H9 (cell line): ENCODE data around the gene KAT6B. TPM values are rescaled to one million over a fixed set of nuclear protein-coding genes. Genes with fewer than 3 reads are reported as not detected.

Experiments used
- DNase-seq: peaks from one replicate; pipeline ENCODE4 v3.0.0-alpha.2; 2017
- H2AFZ ChIP-seq: one replicate; pipeline ENCODE4 v1.6.1; 2013; ENCODE audit warnings: mild to moderate bottlenecking, low read length, control low read depth, moderate library complexity
- H2AK5ac ChIP-seq: 2 replicates; pipeline ENCODE4 v1.6.1; 2013; ENCODE audit warnings: low read length, control low read depth, mixed read lengths; ENCODE audit not compliant: insufficient read length
- H2BK120ac ChIP-seq: one replicate; pipeline ENCODE4 v1.6.1; 2013; ENCODE audit warnings: low read depth, mild to moderate bottlenecking, low read length, control low read depth, inconsistent platforms; ENCODE audit not compliant: poor library complexity, severe bottlenecking
- H2BK12ac ChIP-seq: 2 replicates; pipeline ENCODE4 v1.6.1; 2013; ENCODE audit warnings: low read length, control low read depth, mixed read lengths, low read depth; ENCODE audit not compliant: insufficient read length
- H2BK15ac ChIP-seq: 2 replicates; pipeline ENCODE4 v1.6.1; 2013; ENCODE audit warnings: low read depth, low read length, control low read depth
- H2BK20ac ChIP-seq: one replicate; pipeline ENCODE4 v1.6.1; 2013; ENCODE audit warnings: low read depth, mild to moderate bottlenecking, low read length, control low read depth, inconsistent platforms; ENCODE audit not compliant: poor library complexity, severe bottlenecking
- H2BK5ac ChIP-seq: 2 replicates; pipeline ENCODE4 v1.6.1; 2013; ENCODE audit warnings: low read length, control low read depth, mixed read lengths; ENCODE audit not compliant: insufficient read length
- H3K14ac ChIP-seq: 2 replicates; pipeline ENCODE4 v1.6.1; 2013; ENCODE audit warnings: low read length, control low read depth; ENCODE audit not compliant: insufficient read depth
- H3K18ac ChIP-seq: 2 replicates; pipeline ENCODE4 v1.6.1; 2013; ENCODE audit warnings: low read depth, mild to moderate bottlenecking, mixed read lengths, low read length, control low read depth; ENCODE audit not compliant: insufficient read length
- H3K23ac ChIP-seq: 2 replicates; pipeline ENCODE4 v1.6.1; 2013; ENCODE audit warnings: low read length, control low read depth, mixed read lengths, low read depth; ENCODE audit not compliant: insufficient read length
- H3K23me2 ChIP-seq: 2 replicates; pipeline ENCODE4 v1.6.1; 2013; ENCODE audit warnings: low read depth, mild to moderate bottlenecking, mixed read lengths, low read length, control low read depth; ENCODE audit not compliant: insufficient read length, poor library complexity, severe bottlenecking
- H3K27ac ChIP-seq: 2 replicates; pipeline ENCODE4 v1.5.1; 2013; ENCODE audit warnings: low read length, control low read depth, mixed read lengths, low read depth; ENCODE audit not compliant: insufficient read length
- H3K27me3 ChIP-seq: 2 replicates; pipeline ENCODE4 v1.6.1; 2013; ENCODE audit warnings: low read length, control low read depth, inconsistent platforms; ENCODE audit not compliant: insufficient read depth
- H3K4ac ChIP-seq: 2 replicates; pipeline ENCODE4 v1.6.1; 2013; ENCODE audit warnings: low read depth, mild to moderate bottlenecking, control low read depth, inconsistent platforms, low read length, moderate library complexity
- H3K4me1 ChIP-seq: 2 replicates; pipeline ENCODE4 v1.6.1; 2013; ENCODE audit warnings: low read length, control low read depth, inconsistent platforms; ENCODE audit not compliant: insufficient read depth
- H3K4me2 ChIP-seq: 2 replicates; pipeline ENCODE4 v1.6.1; 2013; ENCODE audit warnings: low read length, control low read depth, mixed read lengths; ENCODE audit not compliant: insufficient read length, insufficient read depth
- H3K56ac ChIP-seq: 2 replicates; pipeline ENCODE4 v1.6.1; 2013; ENCODE audit warnings: low read depth, mild to moderate bottlenecking, mixed read lengths, low read length, control low read depth; ENCODE audit not compliant: insufficient read length
- H3K79me1 ChIP-seq: 2 replicates; pipeline ENCODE4 v1.6.1; 2013; ENCODE audit warnings: low read depth, mild to moderate bottlenecking, moderate library complexity, low read length, control low read depth, inconsistent platforms; ENCODE audit not compliant: insufficient read depth, poor library complexity, severe bottlenecking
- H3K79me2 ChIP-seq: 2 replicates; pipeline ENCODE4 v1.6.1; 2013; ENCODE audit warnings: low read length, control low read depth, inconsistent platforms; ENCODE audit not compliant: insufficient read depth
- H3K9ac ChIP-seq: 2 replicates; pipeline ENCODE4 v1.6.1; 2013; ENCODE audit warnings: low read length, control low read depth, mixed read lengths; ENCODE audit not compliant: insufficient read length; ENCODE audit errors: extremely low read depth
- H3K9me3 ChIP-seq: one replicate; pipeline ENCODE4 v1.6.1; 2013; ENCODE audit warnings: low read depth, low read length, inconsistent platforms; ENCODE audit not compliant: control insufficient read depth
- H3T11ph ChIP-seq: one replicate; pipeline ENCODE4 v1.6.1; 2013; ENCODE audit warnings: mild to moderate bottlenecking, low read length, control low read depth, inconsistent platforms
- H4K20me1 ChIP-seq: one replicate; pipeline ENCODE4 v1.6.1; 2013; ENCODE audit not compliant: control insufficient read depth, insufficient read length, insufficient read depth
- H4K5ac ChIP-seq: 2 replicates; pipeline ENCODE4 v1.6.1; 2013; ENCODE audit warnings: low read depth, mild to moderate bottlenecking, mixed read lengths, low read length, control low read depth; ENCODE audit not compliant: insufficient read length
- H4K8ac ChIP-seq: replicated peaks from 2 replicates; pipeline ENCODE4 v1.6.1; 2013; ENCODE audit warnings: low read length, control low read depth, mixed read lengths, low read depth; ENCODE audit not compliant: insufficient read length
- H4K91ac ChIP-seq: 2 replicates; pipeline ENCODE4 v1.6.1; 2013; ENCODE audit warnings: low read depth, mild to moderate bottlenecking, moderate library complexity, mixed read lengths, low read length, control low read depth; ENCODE audit not compliant: insufficient read length
- H3K27ac Mint-ChIP-seq, 3 experiments: 2 replicates in 2 of 3; 3 replicates in 1 of 3; pipeline ENCODE4 v1.8.0; 2020 to 2021; ENCODE audit warnings: mixed read lengths in 3 of 3, mild to moderate bottlenecking in 1 of 3, moderate library complexity in 1 of 3
- H3K27me3 Mint-ChIP-seq: 2 replicates; pipeline ENCODE4 v1.8.0; 2021; ENCODE audit warnings: low read depth, mild to moderate bottlenecking, moderate library complexity, mixed read lengths
- H3K36me3 Mint-ChIP-seq, 3 experiments: 2 replicates in 2 of 3; 3 replicates in 1 of 3; pipeline ENCODE4 v1.8.0; 2020 to 2021; ENCODE audit warnings: low read depth in 3 of 3, mixed read lengths in 3 of 3; ENCODE audit not compliant: insufficient read depth in 1 of 3
- H3K4me1 Mint-ChIP-seq, 2 experiments: 2 replicates each; pipeline ENCODE4 v1.8.0; 2020; ENCODE audit warnings: mixed read lengths in 2 of 2
- H3K4me3 Mint-ChIP-seq, 2 experiments: 2 replicates in 1 of 2; 3 replicates in 1 of 2; pipeline ENCODE4 v1.8.0; 2020 to 2021; ENCODE audit warnings: mild to moderate bottlenecking in 2 of 2, mixed read lengths in 2 of 2, moderate library complexity in 1 of 2
- H3K9me3 Mint-ChIP-seq, 2 experiments: 2 replicates in 1 of 2; 3 replicates in 1 of 2; pipeline ENCODE4 v1.8.0; 2020; ENCODE audit warnings: mild to moderate bottlenecking in 2 of 2, mixed read lengths in 2 of 2, moderate library complexity in 1 of 2
- WGBS: extraction: QIAGEN DNeasy Blood & Tissue Kit; methylation state at CpG from one replicate; pipeline ENCODE4 v1.1.7; 2013; ENCODE audit warnings: missing lambda C conversion rate, low lambda C conversion rate, mixed read lengths; ENCODE audit not compliant: insufficient read length; ENCODE audit errors: extremely low coverage; 5-methylcytosine and 5-hydroxymethylcytosine counted together
- total RNA-seq: library from RNA; stranded (reverse); gene quantifications from 2 replicates; pipeline ENCODE4 v1.2.1, GENCODE V29; 2021
- TF ChIP-seq, protein P1 (sequence below): fragments of 200-600 bp; sonication (generic); conservative IDR thresholded peaks from 3 replicates; pipeline ENCODE4 v1.8.0; 2021; ENCODE audit warnings: antibody characterized with exemption, mild to moderate bottlenecking

The KAT6B gene
- total RNA-seq, 1 experiment from 2014 or later: 34.2 TPM

DNA sequence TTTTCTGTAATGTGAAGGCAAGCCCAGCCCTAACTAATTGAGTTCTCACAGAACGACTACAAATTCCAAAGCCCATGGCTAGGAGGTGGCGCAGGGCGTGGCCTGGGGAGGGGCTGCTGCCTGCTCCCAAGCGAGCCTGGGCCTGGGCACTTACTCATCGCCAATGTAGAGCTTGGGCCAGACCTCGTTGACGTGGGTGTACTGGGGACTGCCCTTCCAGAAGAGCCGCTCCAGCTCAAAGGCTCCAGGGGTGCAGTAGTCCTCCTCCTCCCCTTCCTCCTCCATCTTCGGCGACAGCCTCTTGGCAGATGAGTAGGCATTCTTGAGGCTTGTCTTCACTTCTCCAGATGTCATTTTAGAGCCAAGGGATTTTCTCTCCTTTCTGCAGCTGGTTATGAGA is 231.8 kb downstream of the KAT6B start:
- TF ChIP-seq, protein P1, sequence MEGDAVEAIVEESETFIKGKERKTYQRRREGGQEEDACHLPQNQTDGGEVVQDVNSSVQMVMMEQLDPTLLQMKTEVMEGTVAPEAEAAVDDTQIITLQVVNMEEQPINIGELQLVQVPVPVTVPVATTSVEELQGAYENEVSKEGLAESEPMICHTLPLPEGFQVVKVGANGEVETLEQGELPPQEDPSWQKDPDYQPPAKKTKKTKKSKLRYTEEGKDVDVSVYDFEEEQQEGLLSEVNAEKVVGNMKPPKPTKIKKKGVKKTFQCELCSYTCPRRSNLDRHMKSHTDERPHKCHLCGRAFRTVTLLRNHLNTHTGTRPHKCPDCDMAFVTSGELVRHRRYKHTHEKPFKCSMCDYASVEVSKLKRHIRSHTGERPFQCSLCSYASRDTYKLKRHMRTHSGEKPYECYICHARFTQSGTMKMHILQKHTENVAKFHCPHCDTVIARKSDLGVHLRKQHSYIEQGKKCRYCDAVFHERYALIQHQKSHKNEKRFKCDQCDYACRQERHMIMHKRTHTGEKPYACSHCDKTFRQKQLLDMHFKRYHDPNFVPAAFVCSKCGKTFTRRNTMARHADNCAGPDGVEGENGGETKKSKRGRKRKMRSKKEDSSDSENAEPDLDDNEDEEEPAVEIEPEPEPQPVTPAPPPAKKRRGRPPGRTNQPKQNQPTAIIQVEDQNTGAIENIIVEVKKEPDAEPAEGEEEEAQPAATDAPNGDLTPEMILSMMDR: no peak
- Histone ChIP-seq H2BK12ac (no peak overlapping the region), H3K4ac (no peak overlapping the region), H4K5ac (no peak overlapping the region), H4K20me1 (no peaks in the 10 kb centered on the region), H2BK15ac (no peak overlapping the region), H3K9ac (no peak overlapping the region), H4K8ac (no peak overlapping the region), H2BK5ac (no peak overlapping the region), H3K27ac (no peak overlapping the region), H2AK5ac (no peak overlapping the region), H2BK20ac (no peak overlapping the region), H3K27me3 (no peaks in the 10 kb centered on the region), H3K79me2 (no peaks in the 10 kb centered on the region), H3T11ph (no peak overlapping the region), H3K23ac (no peak overlapping the region), H3K4me2 (no peak overlapping the region), H3K56ac (no peak overlapping the region), H3K14ac (no peak overlapping the region), H2BK120ac (no peak overlapping the region), H4K91ac (no peak overlapping the region), H3K4me1 (no peaks in the 10 kb centered on the region), H2AFZ (no peak overlapping the region), H3K9me3 (no peaks in the 10 kb centered on the region), H3K79me1 (no peaks in the 10 kb centered on the region), H3K23me2 (no peaks in the 10 kb centered on the region), H3K18ac (no peak overlapping the region)
- Mint-ChIP-seq H3K27ac (no peak overlapping the region), H3K4me1 (peaks cover 4% of the 10 kb centered on the region in 2 experiments; a peak in 3 of 4 replicates), H3K36me3 (no peaks in the 10 kb centered on the region), H3K4me3 (no peak overlapping the region), H3K27me3 (no peaks in the 10 kb centered on the region), H3K9me3 (no peaks in the 10 kb centered on the region)
- no CpG with 5 or more reads among the region's 10 CpGs for WGBS
- no peak for DNase-seq
